IPS DF 19.7 (cell line): ENCODE data around the gene SEMA5B.

Experiments
- DNase-seq: peaks from one replicate; pipeline ENCODE4 v3.0.0-alpha.2; 2013; ENCODE audit warnings: low read depth, low spot score

The SEMA5B gene

GRCh38 chr3:123027292-123028232, at the start of gene SEMA5B:
Gene SEMA5B (minus strand): TSS chr3:123027763. CDS start chr3:122961263, 66,500 bp downstream.
- peak; percentile 72 for DNase-seq

- DNase-seq: no peak
Measured at GRCh38 chr3:123076496-123077418, 49.2 kb upstream of the SEMA5B start.

- no peak for DNase-seq
Measured at GRCh38 chr3:123076112-123076495, 48.5 kb upstream of the SEMA5B start.

- DNase-seq: no peak
Measured at GRCh38 chr3:123075359-123075758, 47.8 kb upstream of the SEMA5B start.

GRCh38 chr3:123072564-123072963, 45.0 kb upstream of the SEMA5B start:
- no peak for DNase-seq

GRCh38 chr3:123072152-123072551, 44.6 kb upstream of the SEMA5B start:
- no peak for DNase-seq

- no peak for DNase-seq
Measured at GRCh38 chr3:123071581-123071980, 44.0 kb upstream of the SEMA5B start.

- DNase-seq: no peak
Measured at GRCh38 chr3:123071146-123071545, 43.6 kb upstream of the SEMA5B start.

- no peak for DNase-seq
Measured at GRCh38 chr3:123070510-123070909, 42.9 kb upstream of the SEMA5B start.

GRCh38 chr3:123068601-123069381, 41.2 kb upstream of the SEMA5B start:
- DNase-seq: no peak

- no peak for DNase-seq
Measured at GRCh38 chr3:123067689-123068600, 40.4 kb upstream of the SEMA5B start.

GRCh38 chr3:123066896-123067688, 39.5 kb upstream of the SEMA5B start, which contains the start of gene PDIA5:
Gene PDIA5 (plus strand): TSS chr3:123067025. CDS start chr3:123067165, 140 bp downstream.
- DNase-seq: peak; percentile 74

GRCh38 chr3:123066599-123066895, 39.0 kb upstream of the SEMA5B start:
- DNase-seq: no peak

- DNase-seq: no peak
Measured at GRCh38 chr3:123064914-123065313, 37.4 kb upstream of the SEMA5B start.

GRCh38 chr3:123064506-123064905, 36.9 kb upstream of the SEMA5B start:
- no peak for DNase-seq

- no peak for DNase-seq
Measured at GRCh38 chr3:123063034-123063433, 35.5 kb upstream of the SEMA5B start.

GRCh38 chr3:123061856-123062255, 34.3 kb upstream of the SEMA5B start:
- DNase-seq: no peak

GRCh38 chr3:123060054-123060453, 32.5 kb upstream of the SEMA5B start:
- DNase-seq: no peak

GRCh38 chr3:123058505-123058904, 30.9 kb upstream of the SEMA5B start:
- no peak for DNase-seq

- no peak for DNase-seq
Measured at GRCh38 chr3:123055352-123055751, 27.8 kb upstream of the SEMA5B start.
